NCI-H774 (cell line): Measurements from ENCODE around the gene SLC2A5.
"Not testable (repeated sequence)": the region's sequence is repeated elsewhere in the genome, so short reads cannot be mapped to it uniquely, and the experiment has no call there.

Experiments used
- DNase-seq: peaks from one replicate; lab custom pipeline; 2025; lab: John Stamatoyannopoulos, UW

Gene SLC2A5

GRCh38 chr1:9005395-9005708 lies 64.1 kb downstream of the SLC2A5 start:
- DNase-seq: no peak

GRCh38 chr1:9004700-9005394 lies 64.6 kb downstream of the SLC2A5 start:
- DNase-seq: peak; percentile 22

DNA sequence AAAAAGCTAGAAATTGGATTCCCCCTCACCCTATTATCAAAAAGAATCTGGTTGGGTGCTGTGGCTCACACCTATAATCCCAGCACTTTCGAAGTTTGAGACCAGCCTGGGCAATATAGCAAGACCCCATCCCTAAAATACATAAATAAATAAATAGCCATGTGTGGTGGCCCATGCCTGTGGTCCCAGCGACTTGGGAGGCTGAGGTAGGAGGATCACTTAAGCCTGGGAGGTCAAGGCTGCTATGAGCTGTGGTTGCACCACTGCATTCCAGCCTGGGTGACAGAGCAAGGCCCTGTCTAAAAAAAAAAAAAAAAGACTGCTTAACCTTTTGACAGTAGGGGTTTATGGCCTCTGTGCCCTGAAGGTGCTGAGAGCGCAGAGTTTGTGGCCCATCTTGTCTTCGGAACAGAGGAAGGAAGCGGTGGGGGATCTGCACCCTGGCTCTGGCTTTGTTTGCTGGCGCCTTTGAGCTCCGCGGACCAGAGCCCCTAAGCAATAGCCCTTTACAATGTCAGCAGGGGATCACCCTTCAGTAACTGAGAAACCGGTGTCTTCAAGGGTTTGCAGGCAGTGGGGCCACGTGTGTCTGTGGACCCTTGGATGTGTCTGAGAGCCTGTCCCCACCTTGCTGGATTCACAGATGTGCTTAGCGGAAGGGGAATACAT lies 65.3 kb downstream of the SLC2A5 start:
- DNase-seq: no peak

DNA sequence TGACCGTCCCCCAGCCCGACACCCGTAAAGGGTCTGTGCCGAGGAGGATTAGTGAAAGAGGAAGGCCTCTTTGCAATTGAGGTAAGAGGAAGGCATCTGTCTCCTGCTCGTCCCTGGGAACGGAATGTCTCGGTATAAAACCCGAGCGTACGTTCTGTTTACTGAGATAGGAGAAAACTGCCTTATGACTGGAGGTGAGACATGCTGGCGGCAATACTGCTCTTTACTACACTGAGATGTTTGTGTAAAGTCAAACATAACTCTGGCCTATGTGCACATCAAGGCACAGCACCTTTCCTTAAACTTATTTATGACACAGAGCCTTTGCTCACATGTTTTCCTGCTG lies 67.2 kb downstream of the SLC2A5 start:
- not testable (repeated sequence) for DNase-seq

- DNase-seq: not testable (repeated sequence)
Observed at GRCh38 chr1:9001534-9002214, 67.8 kb downstream of the SLC2A5 start.

GRCh38 chr1:8993962-8994675 lies 75.3 kb downstream of the SLC2A5 start:
- DNase-seq: not testable (repeated sequence)

DNA sequence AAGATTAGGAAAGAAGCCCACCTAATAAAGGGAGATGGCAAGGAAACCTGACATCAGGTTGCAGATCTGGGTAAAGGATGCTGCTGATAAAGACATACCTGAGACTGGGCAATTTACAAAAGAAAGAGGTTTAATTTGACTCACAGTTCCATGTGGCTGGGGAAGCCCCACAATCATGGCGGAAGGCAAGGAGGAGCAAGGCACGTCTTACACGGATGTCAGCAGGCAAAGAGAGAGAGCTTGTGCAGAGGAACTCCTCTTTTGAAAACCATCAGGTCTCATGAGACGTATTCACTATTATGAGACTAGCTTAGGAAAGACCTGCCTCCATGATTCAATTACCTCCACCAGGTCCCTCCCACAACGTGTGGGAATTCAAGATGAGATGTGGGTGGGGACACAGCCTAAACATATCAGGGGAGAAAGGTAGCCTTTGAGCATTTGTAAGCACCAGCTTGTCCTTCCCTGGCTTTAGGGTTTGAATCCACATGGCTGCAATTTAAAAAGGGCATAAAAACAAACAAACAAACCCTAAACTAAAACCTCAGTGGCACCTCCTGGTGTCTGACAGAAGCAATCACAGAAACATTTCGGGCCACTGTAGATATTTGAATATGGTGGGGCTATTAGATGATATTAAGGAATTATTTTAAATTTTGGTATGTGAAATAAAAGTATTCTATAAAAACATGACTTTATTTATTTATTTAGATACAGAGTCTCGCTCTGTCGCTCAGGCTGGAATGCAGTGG lies 76.3 kb downstream of the SLC2A5 start:
- DNase-seq: no peak

- DNase-seq: no peak
Observed at GRCh38 chr1:8989821-8990220, 79.6 kb downstream of the SLC2A5 start.

GRCh38 chr1:8989061-8989460 lies 80.4 kb downstream of the SLC2A5 start:
- no peak for DNase-seq

GRCh38 chr1:8988618-8988967 lies 80.8 kb downstream of the SLC2A5 start:
- DNase-seq: no peak

- DNase-seq: no peak
Observed at GRCh38 chr1:8987881-8988617, 81.4 kb downstream of the SLC2A5 start.

- DNase-seq: no peak
Observed at GRCh38 chr1:8986814-8987190, 82.6 kb downstream of the SLC2A5 start.

GRCh38 chr1:8985915-8986813 lies 83.3 kb downstream of the SLC2A5 start:
- no peak for DNase-seq
